ENCODE data around the gene INHBE.
"Not testable (repeated sequence)": the region's sequence is repeated elsewhere in the genome, so short reads cannot be mapped to it uniquely, and the experiment has no call there.

Gene INHBE

GRCh38 chr12:57500213-57500612, 45.1 kb downstream of the INHBE start:
- DNase-seq = no peak

GRCh38 chr12:57502311-57502969, 47.3 kb downstream of the INHBE start:
- DNase-seq = not testable (repeated sequence)

GRCh38 chr12:57506541-57506940, 51.4 kb downstream of the INHBE start:
- not testable (repeated sequence) for DNase-seq
